IMR-90 (cell line): Measurements from ENCODE around the gene DENND1A. TPM values are rescaled to one million over a fixed set of nuclear protein-coding genes. Genes with fewer than 3 reads are reported as not detected.

ENCODE experiments used
- ATAC-seq: fragments of 200-7000 bp; cut with Tn5 transposase; 2 replicates; pipeline ENCODE4 v1.9.1; 2020; ENCODE audit warnings: low read depth, mild to moderate bottlenecking, moderate library complexity
- BruUV-seq: library from RNA; stranded (reverse); fragments of 400-500 nt; replicated peaks from 2 replicates; lab custom pipeline; 2021; lab: Mats Ljungman, UMichigan
- CTCF ChIA-PET: fragments of 300-600 bp; formaldehyde crosslinking; extraction: SDS; loops from one replicate; lab custom pipeline; 2021; ENCODE audit warnings: antibody characterized with exemption; lab: Yijun Ruan, JAX
- POLR2A ChIA-PET: fragments of 300-600 bp; sonication (Branson Sonifier 250); formaldehyde crosslinking; loops from one replicate; lab custom pipeline; 2022; ENCODE audit warnings: antibody characterized with exemption; ENCODE audit not compliant: unreplicated experiment; lab: Charles Lee
- DNase-seq: peaks from one replicate; pipeline ENCODE4 v3.0.0; 2013
- H2AFZ ChIP-seq: replicated peaks from 2 replicates; pipeline ENCODE3; 2013; ENCODE audit warnings: low read length, mild to moderate bottlenecking; ENCODE audit not compliant: poor library complexity
- H2AK5ac ChIP-seq: 2 replicates; pipeline ENCODE4 v1.6.1; 2013; ENCODE audit warnings: low read depth, low read length, inconsistent platforms
- H2AK9ac ChIP-seq: replicated peaks from 2 replicates; pipeline ENCODE3; 2013; ENCODE audit warnings: mild to moderate bottlenecking, low read depth, low read length, moderate library complexity; ENCODE audit not compliant: poor library complexity
- H2BK120ac ChIP-seq: 2 replicates; pipeline ENCODE4 v1.6.1; 2013; ENCODE audit warnings: low read depth, low read length, inconsistent platforms
- H2BK15ac ChIP-seq: 3 replicates; pipeline ENCODE4 v1.6.1; 2013; ENCODE audit warnings: low read depth, low read length, inconsistent platforms
- H2BK20ac ChIP-seq: 2 replicates; pipeline ENCODE4 v1.6.1; 2013; ENCODE audit warnings: low read depth, mild to moderate bottlenecking, inconsistent platforms, low read length, moderate library complexity
- H2BK5ac ChIP-seq: 2 replicates; pipeline ENCODE4 v1.6.1; 2013; ENCODE audit warnings: mild to moderate bottlenecking, low read depth, low read length, inconsistent platforms; ENCODE audit not compliant: poor library complexity, severe bottlenecking
- H3K14ac ChIP-seq: replicated peaks from 2 replicates; pipeline ENCODE4 v1.6.1; 2013; ENCODE audit warnings: low read depth, low read length, inconsistent platforms
- H3K18ac ChIP-seq: 2 replicates; pipeline ENCODE4 v1.6.1; 2013; ENCODE audit warnings: low read depth, low read length, control low read depth
- H3K23ac ChIP-seq: 2 replicates; pipeline ENCODE4 v1.6.1; 2013; ENCODE audit warnings: low read depth, low read length, inconsistent platforms
- H3K27ac ChIP-seq: 2 replicates; pipeline ENCODE4 v1.5.1; 2013; ENCODE audit warnings: mild to moderate bottlenecking, control low read depth, low read length; ENCODE audit not compliant: insufficient read depth
- H3K27me3 ChIP-seq: 2 replicates; pipeline ENCODE4 v1.6.1; 2013; ENCODE audit warnings: low read length; ENCODE audit not compliant: control insufficient read depth, insufficient read depth
- H3K36me3 ChIP-seq: 2 replicates; pipeline ENCODE4 v1.6.1; 2013; ENCODE audit warnings: low read length, mixed read lengths; ENCODE audit not compliant: control insufficient read depth, insufficient read depth
- H3K4ac ChIP-seq: 2 replicates; pipeline ENCODE4 v1.6.1; 2013; ENCODE audit warnings: low read depth, low read length, inconsistent platforms
- H3K4me1 ChIP-seq: 2 replicates; pipeline ENCODE4 v1.6.1; 2013; ENCODE audit warnings: low read length, mixed read lengths; ENCODE audit not compliant: control insufficient read depth, insufficient read depth
- H3K4me2 ChIP-seq: 2 replicates; pipeline ENCODE4 v1.6.1; 2013; ENCODE audit warnings: low read depth, mild to moderate bottlenecking, control low read depth, low read length, moderate library complexity
- H3K4me3 ChIP-seq: 2 replicates; pipeline ENCODE4 v1.5.1; 2013; ENCODE audit warnings: low read depth, mild to moderate bottlenecking, control low read depth, low read length, moderate library complexity; ENCODE audit not compliant: insufficient read depth
- H3K56ac ChIP-seq: 2 replicates; pipeline ENCODE4 v1.6.1; 2013; ENCODE audit warnings: low read length, inconsistent platforms; ENCODE audit not compliant: insufficient read depth; ENCODE audit errors: extremely low read depth
- H3K79me1 ChIP-seq, 2 experiments: 2 replicates each; pipeline ENCODE4 v1.6.1; 2013; ENCODE audit warnings: low read length in 2 of 2, inconsistent platforms in 1 of 2, low read depth in 1 of 2
- H3K9ac ChIP-seq: 2 replicates; pipeline ENCODE4 v1.6.1; 2013; ENCODE audit warnings: low read depth, low read length, control low read depth
- H3K9me1 ChIP-seq: 2 replicates; pipeline ENCODE4 v1.6.1; 2013; ENCODE audit warnings: low read length, inconsistent platforms; ENCODE audit not compliant: insufficient read depth
- H3K9me3 ChIP-seq: 2 replicates; pipeline ENCODE4 v1.6.1; 2013; ENCODE audit warnings: low read length; ENCODE audit not compliant: control insufficient read depth, insufficient read depth
- H4K20me1 ChIP-seq: 2 replicates; pipeline ENCODE4 v1.6.1; 2013; ENCODE audit warnings: low read length, inconsistent platforms; ENCODE audit not compliant: insufficient read depth
- H4K5ac ChIP-seq: 2 replicates; pipeline ENCODE4 v1.6.1; 2013; ENCODE audit warnings: mild to moderate bottlenecking, low read depth, low read length, control low read depth
- H4K8ac ChIP-seq, 2 experiments: 2 replicates each; pipeline ENCODE4 v1.6.1; 2013; ENCODE audit warnings: low read depth in 2 of 2, low read length in 2 of 2, control low read depth in 1 of 2, inconsistent platforms in 1 of 2
- H4K91ac ChIP-seq: 2 replicates; pipeline ENCODE4 v1.6.1; 2013; ENCODE audit warnings: low read depth, low read length, inconsistent platforms; ENCODE audit not compliant: insufficient read depth
- BHLHE40 ChIP-seq: fragments of 150-350 bp; IDR thresholded peaks from 2 replicates; pipeline ENCODE4 v1.6.1; 2016; ENCODE audit warnings: mild to moderate bottlenecking, low read depth, low read length
- FOS ChIP-seq: fragments of 150-350 bp; IDR thresholded peaks from 2 replicates; pipeline ENCODE4 v1.6.1; 2016; ENCODE audit warnings: low read depth, low read length
- MAFK ChIP-seq: IDR thresholded peaks from 2 replicates; pipeline ENCODE4 v1.6.1; 2012; ENCODE audit warnings: low read depth, low read length, improper control_type of control experiment
- POLR2A ChIP-seq: IDR thresholded peaks from 2 replicates; pipeline ENCODE4 v1.6.1; 2012; ENCODE audit warnings: mild to moderate bottlenecking, low read depth, low read length
- RFX5 ChIP-seq: IDR thresholded peaks from 2 replicates; pipeline ENCODE4 v1.8.0; 2012; ENCODE audit warnings: low read depth, mild to moderate bottlenecking, low read length, moderate library complexity
- WGBS, 2 experiments: methylation state at CpG; one replicate each; pipeline versions ENCODE4 v1.1.5 to v1.1.7; 2013; ENCODE audit warnings: missing lambda C conversion rate in 2 of 2; ENCODE audit not compliant: insufficient read length in 1 of 2; ENCODE audit errors: extremely low coverage in 2 of 2; 5-methylcytosine and 5-hydroxymethylcytosine counted together
- dilution Hi-C: fragments of 300-500 bp; cut with HindIII; formaldehyde crosslinking; loops from one replicate; pipeline ENCODE4 v1.14.3; 2018; ENCODE audit warnings: low sequenced_read_pairs; ENCODE audit not compliant: unreplicated experiment
- in situ Hi-C: fragments of 300-500 bp; cut with MboI; formaldehyde crosslinking; loops from 3 replicates; pipeline ENCODE4 v1.14.3; 2019; ENCODE audit warnings: low sequenced_read_pairs, inconsistent platforms, mixed read lengths
- intact Hi-C: fragments of 100-400 bp; cut with micrococcal nuclease; formaldehyde crosslinking; loops from 2 replicates; pipeline ENCODE4 v1.10.0; 2022
- polyA plus RNA-seq, 3 experiments: library from polyadenylated mRNA; depleted of rRNA; stranded (reverse); fragments of >200 nt; gene quantifications; 2 replicates each; pipeline ENCODE4 v1.2.3, GENCODE V29; 2012; ENCODE audit warnings: low replicate concordance in 1 of 3
- total RNA-seq: library from RNA; depleted of rRNA; stranded (reverse); fragments of >200 nt; gene quantifications from 2 replicates; pipeline ENCODE4 v1.2.3, GENCODE V29; 2012

The DENND1A gene
- total and polyA plus RNA-seq, 2 of the 4 experiments (the other 2 are of a cell fraction): 21.4 to 27.6 TPM

DNA sequence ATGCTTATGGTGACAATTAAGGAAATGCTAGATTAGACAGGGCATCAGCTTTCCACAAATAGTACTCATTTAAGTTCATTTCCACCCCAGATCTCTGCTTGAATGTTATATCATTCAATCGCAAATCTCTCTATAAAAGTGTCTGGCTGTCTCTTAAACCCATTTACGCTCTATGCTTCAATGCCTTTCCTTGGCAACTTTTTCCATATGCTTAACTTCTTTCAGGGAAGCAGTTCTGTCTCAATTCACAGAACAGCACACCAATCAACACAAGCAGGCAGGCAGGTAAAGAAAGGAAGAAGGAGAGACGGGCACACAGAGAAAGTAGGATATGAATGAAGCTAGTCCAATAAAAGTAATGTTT, 243.1 kb downstream of the DENND1A start:
- no peak for DNase-seq
- Histone ChIP-seq H2BK120ac (no peak overlapping the region), H3K4me1 (no peaks in the 10 kb centered on the region), H3K9me3 (no peaks in the 10 kb centered on the region), H3K27ac (no peak overlapping the region), H3K4me3 (no peak overlapping the region), H3K18ac (no peak overlapping the region), H2BK20ac (no peak overlapping the region), H3K4me2 (no peak overlapping the region), H4K91ac (no peak overlapping the region), H3K27me3 (no peaks in the 10 kb centered on the region), H3K36me3 (no peaks in the 10 kb centered on the region), H2BK15ac (no peak overlapping the region), H3K9ac (no peak overlapping the region), H4K8ac (no peak overlapping the region), H4K5ac (no peak overlapping the region), H3K14ac (no peak overlapping the region), H2BK5ac (no peak overlapping the region), H3K4ac (no peak overlapping the region), H3K79me1 (no peaks in the 10 kb centered on the region; a peak in 1 of 4 replicates), H3K23ac (no peak overlapping the region), H2AK5ac (no peak overlapping the region), H3K9me1 (no peaks in the 10 kb centered on the region), H2AFZ (no peak overlapping the region), H4K20me1 (no peaks in the 10 kb centered on the region), H3K56ac (no peak overlapping the region), H2AK9ac (no peak overlapping the region)
- CTCF ChIA-PET: interaction anchor here (0.6 kb wide), 1 partner anchor 55 kb away, joined by 3 read pairs; no protein-coding TSS in a partner anchor
- no TSS peak for BruUV-seq
- TF ChIP-seq BHLHE40 (no peak), MAFK (no peak), RFX5 (no peak), POLR2A (no peak), FOS (no peak)
- intact Hi-C loops (no loop called here), dilution Hi-C loops (no loop called here), in situ Hi-C loops (no loop called here)
- no peak for ATAC-seq
- WGBS, 2 experiments: 86% methylated on average over 1 of the region's 3 CpGs; no CpG with 5 or more reads in 1 of the 2 experiments
- POLR2A ChIA-PET: no interaction called here
